GM06990 (cell line): Measurements from ENCODE around the gene FXYD2.

Experiments used
- DNase-seq: peaks from one replicate; pipeline ENCODE4 v3.0.0-alpha.2; 2011; ENCODE audit not compliant: insufficient read length; ENCODE audit errors: extremely low read depth
- H3K27me3 ChIP-seq: replicated peaks from 2 replicates; pipeline ENCODE4 v1.6.0; 2011; ENCODE audit warnings: low read length; ENCODE audit not compliant: control insufficient read depth, insufficient read depth
- H3K36me3 ChIP-seq: 2 replicates; pipeline ENCODE4 v1.5.1; 2011; ENCODE audit warnings: low read length; ENCODE audit not compliant: control insufficient read depth, insufficient read depth
- H3K4me3 ChIP-seq: replicated peaks from 2 replicates; pipeline ENCODE4 v1.5.1; 2011; ENCODE audit warnings: low read depth, mild to moderate bottlenecking, control low read depth, low read length
- CTCF ChIP-seq: IDR thresholded peaks from 2 replicates; pipeline ENCODE4 v1.5.1; 2011; ENCODE audit warnings: low read length, control low read depth, mild to moderate bottlenecking, inconsistent platforms; ENCODE audit not compliant: insufficient read depth, poor library complexity, severe bottlenecking

Gene FXYD2

DNA sequence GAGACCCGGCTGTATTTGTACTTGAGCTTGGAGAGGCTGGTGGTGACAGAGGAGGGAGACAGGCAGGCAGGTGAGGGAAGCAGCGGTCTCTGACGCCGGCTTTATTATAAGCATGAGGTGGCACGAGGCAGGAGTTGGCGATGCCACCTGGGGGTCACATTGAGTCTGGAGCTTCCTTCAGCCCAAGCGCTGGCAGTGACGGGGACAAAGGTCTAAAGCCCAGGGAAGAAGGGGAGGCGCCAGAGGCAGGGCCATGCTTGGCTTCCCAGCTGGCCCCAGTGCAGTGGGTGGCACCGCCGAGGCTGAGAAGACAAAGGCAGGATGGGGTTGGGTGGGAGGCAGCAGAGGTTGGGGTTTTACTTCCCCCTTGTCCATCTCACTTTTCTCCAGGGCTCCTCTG, 4.5 kb downstream of the FXYD2 start:
- H3K4me3 ChIP-seq: no peak overlapping the region
- no peaks in the 10 kb centered on the region for H3K27me3 ChIP-seq
- no peak for TF ChIP-seq CTCF
- no peaks in the 10 kb centered on the region for H3K36me3 ChIP-seq
- DNase-seq: no peak

DNA sequence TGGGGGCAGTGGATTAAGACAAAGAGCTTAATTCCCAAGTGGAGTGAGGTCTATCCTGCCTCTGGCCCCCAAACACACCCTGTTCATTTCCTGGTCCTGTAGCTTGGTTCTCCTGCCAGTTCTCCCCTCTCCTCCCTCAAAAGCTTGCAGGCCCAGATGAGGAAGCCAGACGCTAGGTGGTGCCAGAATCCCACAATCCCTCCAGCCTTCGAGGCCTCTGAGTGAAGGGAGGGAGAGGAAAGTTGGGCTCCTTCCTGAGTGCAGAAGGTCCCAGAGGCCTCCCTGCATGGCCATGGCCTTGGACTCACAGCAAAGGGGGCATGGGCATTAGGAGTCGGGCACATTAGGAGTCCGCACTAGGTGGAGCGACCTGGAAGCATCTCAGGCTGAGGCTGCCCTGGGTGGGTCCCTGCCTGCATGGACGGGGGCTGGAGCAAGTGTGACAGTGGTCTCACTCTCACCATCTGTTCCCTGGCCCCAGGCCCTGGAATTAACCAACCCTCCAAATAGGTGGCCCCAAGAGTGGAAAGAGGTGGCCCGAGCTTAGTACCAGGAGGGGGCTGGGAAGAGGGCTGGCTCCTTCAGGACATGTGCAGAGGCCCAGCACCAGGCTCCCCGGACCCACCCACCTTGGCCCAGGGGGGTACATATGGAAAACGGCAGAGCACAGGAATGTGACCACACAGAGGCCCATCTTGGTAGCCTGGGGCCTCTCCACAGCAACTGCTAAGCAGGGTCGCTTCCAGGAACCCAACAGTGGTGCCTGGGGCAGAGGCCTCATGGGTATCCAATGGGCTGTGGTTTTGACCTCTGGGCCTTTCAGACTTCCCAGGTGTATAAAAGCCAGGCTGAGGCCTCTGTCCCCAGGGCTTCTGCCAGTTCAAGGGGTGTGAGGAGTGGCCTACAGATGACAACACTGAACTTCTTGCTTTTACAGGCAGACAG, 5.2 kb downstream of the FXYD2 start:
- Histone ChIP-seq H3K36me3 (no peaks in the 10 kb centered on the region), H3K4me3 (no peak overlapping the region), H3K27me3 (no peaks in the 10 kb centered on the region)
- DNase-seq: peak; percentile 50
- TF ChIP-seq CTCF: peak; percentile 80

DNA sequence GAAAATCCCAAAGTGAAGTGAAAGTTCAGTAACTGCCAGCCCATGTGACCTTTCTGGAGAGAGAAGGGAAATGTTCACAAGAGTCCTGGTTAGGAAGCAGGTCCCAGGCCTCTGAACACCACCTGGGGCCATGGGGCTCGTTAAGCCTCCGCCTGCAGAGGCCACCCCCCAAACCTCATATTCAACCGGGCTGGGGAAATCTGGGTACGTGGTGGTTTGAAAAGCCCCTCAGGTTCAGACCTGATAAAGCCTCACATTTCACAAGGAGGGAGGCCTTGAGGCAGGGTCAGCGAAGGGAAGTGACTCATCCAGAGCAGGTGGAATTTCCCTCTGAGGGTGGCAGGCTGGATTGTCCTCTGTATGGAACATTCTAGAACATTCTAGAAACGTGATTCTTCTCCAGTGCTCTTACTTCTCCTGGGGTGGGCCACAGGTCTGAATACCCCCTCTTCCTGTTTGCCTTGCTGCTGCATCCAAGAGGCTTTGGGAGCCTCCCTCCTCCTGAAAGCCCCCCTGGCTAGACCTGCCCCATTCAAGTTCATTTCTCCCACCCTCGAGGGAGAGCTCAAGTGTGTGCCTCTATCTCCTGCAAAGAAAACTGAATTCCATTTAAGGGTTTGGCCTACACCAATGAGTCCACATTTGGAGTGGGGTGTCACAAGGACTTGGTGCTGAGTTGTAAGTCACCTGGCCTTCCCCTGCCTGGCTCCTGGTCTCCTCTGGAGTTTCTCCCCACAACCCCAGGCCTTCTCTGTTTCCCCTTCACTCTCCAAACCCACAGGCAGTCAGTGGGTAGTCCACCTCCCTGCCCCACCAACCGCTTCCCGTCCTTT, 6.3 kb downstream of the FXYD2 start:
- TF ChIP-seq CTCF: no peak
- no peak overlapping the region for H3K4me3 ChIP-seq
- DNase-seq: peak; percentile 79
- no peaks in the 10 kb centered on the region for H3K36me3 ChIP-seq
- H3K27me3 ChIP-seq: no peaks in the 10 kb centered on the region

DNA sequence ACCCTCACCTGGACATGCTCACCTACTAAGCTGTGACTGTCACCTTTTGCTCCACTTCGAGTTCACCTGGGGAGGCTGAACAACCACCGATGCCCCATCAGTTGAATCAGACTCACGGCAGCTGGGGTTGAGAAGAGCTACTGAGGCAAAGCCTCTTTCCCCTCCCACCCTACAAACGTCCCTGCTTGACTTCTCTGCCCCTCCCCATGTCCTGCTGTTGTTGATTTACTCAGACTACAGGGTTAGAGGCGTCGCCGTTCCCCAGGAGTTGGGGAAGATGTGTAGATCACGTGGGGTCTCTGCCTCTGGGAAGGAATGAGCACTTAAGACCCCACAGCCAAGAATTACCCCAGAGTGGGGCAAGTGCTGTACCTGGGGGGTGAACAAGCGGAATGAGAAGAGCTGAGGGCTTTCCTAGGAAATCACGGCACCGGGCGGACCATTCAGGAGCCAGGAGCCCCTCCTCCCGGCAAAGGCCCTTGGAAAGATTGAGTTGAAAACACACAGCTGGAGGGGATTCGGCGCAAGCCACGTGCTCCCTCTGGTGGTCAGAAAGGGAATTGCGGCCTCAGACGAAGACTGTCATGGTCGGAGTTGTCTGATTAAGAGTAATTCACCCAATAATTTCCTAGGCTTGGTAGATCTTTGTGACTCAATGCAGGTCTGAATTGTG, 7.0 kb downstream of the FXYD2 start:
- Histone ChIP-seq H3K36me3 (no peaks in the 10 kb centered on the region), H3K4me3 (peak overlapping the region; percentile 44), H3K27me3 (no peaks in the 10 kb centered on the region)
- DNase-seq: no peak
- peak; percentile 98 for TF ChIP-seq CTCF

DNA sequence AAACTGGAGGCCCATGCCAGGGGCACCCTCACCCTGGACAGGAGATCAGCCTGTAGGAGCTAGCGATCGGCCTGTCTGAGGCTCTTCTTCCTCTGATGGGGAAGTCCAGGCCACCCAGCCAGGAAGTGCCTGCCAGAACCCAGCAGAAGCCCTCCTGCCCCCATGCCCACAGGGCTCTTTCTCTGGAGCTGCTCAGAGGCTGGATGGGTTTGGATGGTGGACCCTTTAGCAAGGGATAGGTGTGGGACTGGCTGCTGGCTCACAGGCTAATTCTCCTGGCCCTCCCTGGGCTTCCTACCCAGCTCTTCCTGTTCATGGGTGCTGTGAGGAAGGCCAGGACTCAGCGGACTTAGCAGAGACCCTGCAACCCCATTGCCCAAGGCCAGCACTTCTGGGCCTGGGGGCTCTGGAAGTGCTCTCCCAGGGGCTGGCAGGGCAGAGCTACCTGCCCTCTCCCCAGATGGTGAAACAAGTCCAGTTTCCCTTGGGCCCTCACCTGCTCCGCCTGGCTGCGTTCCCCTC, 7.6 kb downstream of the FXYD2 start:
- no peak for TF ChIP-seq CTCF
- DNase-seq: peak; percentile 66
- H3K4me3 ChIP-seq: peak overlapping the region; percentile 44
- no peaks in the 10 kb centered on the region for H3K36me3 ChIP-seq
- H3K27me3 ChIP-seq: no peaks in the 10 kb centered on the region
